Measurements from ENCODE around the gene YOD1. TPM values are rescaled to one million over a fixed set of nuclear protein-coding genes. Genes with fewer than 3 reads are reported as not detected.

YOD1 gene
- total RNA-seq, 1 donor from 2014 or later: 5.5 TPM

DNA sequence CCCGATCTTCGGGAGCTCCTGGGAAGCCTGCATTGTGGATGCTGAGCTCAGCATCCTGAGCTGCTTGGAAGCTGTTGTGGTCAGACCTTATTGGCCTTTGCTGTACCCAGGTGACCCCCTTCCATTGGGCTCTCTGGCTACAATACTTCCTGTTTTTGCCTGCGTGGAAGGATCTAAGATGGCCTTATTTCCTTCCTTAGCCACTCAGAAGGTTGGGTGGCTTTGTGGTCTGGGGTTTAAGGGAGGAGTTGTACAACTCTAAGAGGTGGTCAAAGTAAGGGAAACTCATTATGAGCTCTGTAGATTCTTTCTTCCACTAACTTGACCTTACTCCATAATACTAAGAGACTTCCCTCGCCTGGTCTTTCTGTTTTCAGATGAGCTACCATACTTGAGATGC, 19.8 kb upstream of the YOD1 start:
- Mint-ChIP-seq H3K4me3 (ENCODE audit: unreplicated experiment) (no peak overlapping the region), H3K27me3 (ENCODE audit: low read depth) (no peaks in the 10 kb centered on the region), H3K9me3 (ENCODE audit: low read depth) (no peaks in the 10 kb centered on the region), H3K36me3 (ENCODE audit: low read depth) (peaks cover 29% of the 10 kb centered on the region), H3K4me1 (ENCODE audit: low read depth) (no peaks in the 10 kb centered on the region), H3K27ac (ENCODE audit: unreplicated experiment) (no peak overlapping the region)
- no peak for TF ChIP-seq CTCF (IDR thresholded peaks at IDR 0.05)
- no peak for DNase-seq (ENCODE audit: low spot score)

GRCh38 chr1:207069858-207070506, 19.0 kb upstream of the YOD1 start:
- Mint-ChIP-seq H3K4me3 (ENCODE audit: unreplicated experiment) (no peak overlapping the region), H3K27me3 (ENCODE audit: low read depth) (no peaks in the 10 kb centered on the region), H3K27ac (ENCODE audit: unreplicated experiment) (no peak overlapping the region), H3K4me1 (ENCODE audit: low read depth) (no peaks in the 10 kb centered on the region), H3K9me3 (ENCODE audit: low read depth) (no peaks in the 10 kb centered on the region), H3K36me3 (ENCODE audit: low read depth) (peaks cover 33% of the 10 kb centered on the region)
- no peak for TF ChIP-seq CTCF (IDR thresholded peaks at IDR 0.05)
- no peak for DNase-seq (ENCODE audit: low spot score)

- H3K27ac Mint-ChIP-seq (ENCODE audit: unreplicated experiment): no peak overlapping the region
- no peaks in the 10 kb centered on the region for H3K27me3 Mint-ChIP-seq (ENCODE audit: low read depth)
- H3K4me3 Mint-ChIP-seq (ENCODE audit: unreplicated experiment): no peak overlapping the region
- no peaks in the 10 kb centered on the region for H3K9me3 Mint-ChIP-seq (ENCODE audit: low read depth)
- H3K4me1 Mint-ChIP-seq (ENCODE audit: low read depth): no peaks in the 10 kb centered on the region
- no peak for DNase-seq (ENCODE audit: low spot score)
- TF ChIP-seq CTCF (IDR thresholded peaks at IDR 0.05): no peak
- H3K36me3 Mint-ChIP-seq (ENCODE audit: low read depth): peaks cover 36% of the 10 kb centered on the region
Measured at GRCh38 chr1:207069061-207069460, 18.1 kb upstream of the YOD1 start.

- Mint-ChIP-seq H3K27ac (ENCODE audit: unreplicated experiment) (no peak overlapping the region), H3K4me1 (ENCODE audit: low read depth) (no peaks in the 10 kb centered on the region), H3K27me3 (ENCODE audit: low read depth) (no peaks in the 10 kb centered on the region), H3K4me3 (ENCODE audit: unreplicated experiment) (no peak overlapping the region), H3K36me3 (ENCODE audit: low read depth) (peaks cover 46% of the 10 kb centered on the region), H3K9me3 (ENCODE audit: low read depth) (no peaks in the 10 kb centered on the region)
- TF ChIP-seq CTCF (IDR thresholded peaks at IDR 0.05): no peak
- DNase-seq (ENCODE audit: low spot score): no peak
Measured at GRCh38 chr1:207067665-207068064, 16.7 kb upstream of the YOD1 start.

DNA sequence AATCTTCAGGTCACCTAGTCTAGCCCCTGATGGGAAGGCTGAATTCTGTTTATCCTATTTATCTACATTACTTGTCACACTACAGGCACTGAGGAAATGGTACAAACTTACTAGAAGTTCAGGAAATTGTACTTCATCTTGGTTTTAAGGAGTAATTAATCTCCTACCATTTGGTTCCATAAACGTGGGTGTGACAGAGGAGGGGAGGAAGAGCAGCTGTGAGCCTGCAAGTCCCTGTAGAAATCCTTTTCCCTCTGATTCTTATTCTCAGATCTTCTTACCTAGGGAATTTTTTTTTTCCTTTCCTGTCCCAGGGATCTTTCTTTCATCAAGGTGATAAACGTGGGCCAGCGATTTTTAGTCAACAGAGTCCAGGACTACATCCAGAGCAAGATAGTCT, 16.2 kb upstream of the YOD1 start:
- Mint-ChIP-seq H3K27ac (ENCODE audit: unreplicated experiment) (no peak overlapping the region), H3K27me3 (ENCODE audit: low read depth) (no peaks in the 10 kb centered on the region), H3K36me3 (ENCODE audit: low read depth) (peaks cover 50% of the 10 kb centered on the region), H3K4me1 (ENCODE audit: low read depth) (no peaks in the 10 kb centered on the region), H3K9me3 (ENCODE audit: low read depth) (no peaks in the 10 kb centered on the region), H3K4me3 (ENCODE audit: unreplicated experiment) (no peak overlapping the region)
- DNase-seq (ENCODE audit: low spot score): no peak
- TF ChIP-seq CTCF (IDR thresholded peaks at IDR 0.05): no peak
